Panc1 (cell line): ENCODE measurements around the gene CEP104.

Experiments used
- CTCF ChIP-seq: fragments of 450-650 bp; IDR thresholded peaks from 2 replicates; pipeline ENCODE4 v1.5.1; 2017; ENCODE audit warnings: mild to moderate bottlenecking
- POLR2AphosphoS5 ChIP-seq: IDR thresholded peaks from 2 replicates; pipeline ENCODE4 v1.6.1; 2012; ENCODE audit warnings: mild to moderate bottlenecking, low read depth, low read length, moderate library complexity
- REST ChIP-seq, 2 experiments: IDR thresholded peaks; 2 replicates each; pipeline ENCODE4 v1.6.1; 2011 to 2012; ENCODE audit warnings: low read depth in 2 of 2, control low read depth in 1 of 2, low read length in 1 of 2, mild to moderate bottlenecking in 1 of 2, moderate library complexity in 1 of 2; ENCODE audit not compliant: insufficient read depth in 1 of 2
- SIN3A ChIP-seq: IDR thresholded peaks from 2 replicates; pipeline ENCODE4 v1.6.1; 2012; ENCODE audit warnings: low read depth, mild to moderate bottlenecking, low read length, moderate library complexity, borderline replicate concordance; ENCODE audit not compliant: insufficient read depth

GRCh38 chr1:3780901-3781300, 76.1 kb downstream of the CEP104 start:
- TF ChIP-seq REST (IDR thresholded peaks at IDR 0.05; ENCODE audit: insufficient read depth in 1 of 2, low read depth in 2 of 2, low read length in 1 of 2) = no peak
- no peak for TF ChIP-seq POLR2AphosphoS5
- TF ChIP-seq CTCF = no peak
- TF ChIP-seq SIN3A = no peak
